Kasumi-1 (cell line): ENCODE data around the gene RGS7.

Experiments used
- DNase-seq, 2 experiments: peaks; one replicate each; lab custom pipeline; 2025; lab: John Stamatoyannopoulos, UW

RGS7 gene

DNA sequence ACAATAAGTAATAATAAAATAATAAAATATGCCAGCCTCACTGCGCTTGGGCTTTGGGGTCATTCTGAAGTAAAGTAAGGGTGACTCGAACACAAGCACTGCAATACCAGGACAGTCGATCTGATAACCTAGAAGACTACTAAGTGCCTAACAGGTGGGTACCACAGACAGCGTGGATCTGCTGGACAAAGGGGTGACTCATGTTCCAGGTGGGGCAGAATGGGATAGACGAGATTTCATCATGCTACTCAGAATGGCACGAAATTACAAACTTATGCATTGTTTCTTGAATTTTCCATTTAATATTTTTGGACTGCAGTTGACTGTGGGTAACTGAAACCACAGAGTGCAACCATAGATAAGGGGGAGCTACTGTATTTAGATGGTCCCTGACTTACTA, 523.9 kb downstream of the RGS7 start:
- DNase-seq, result no peak

DNA sequence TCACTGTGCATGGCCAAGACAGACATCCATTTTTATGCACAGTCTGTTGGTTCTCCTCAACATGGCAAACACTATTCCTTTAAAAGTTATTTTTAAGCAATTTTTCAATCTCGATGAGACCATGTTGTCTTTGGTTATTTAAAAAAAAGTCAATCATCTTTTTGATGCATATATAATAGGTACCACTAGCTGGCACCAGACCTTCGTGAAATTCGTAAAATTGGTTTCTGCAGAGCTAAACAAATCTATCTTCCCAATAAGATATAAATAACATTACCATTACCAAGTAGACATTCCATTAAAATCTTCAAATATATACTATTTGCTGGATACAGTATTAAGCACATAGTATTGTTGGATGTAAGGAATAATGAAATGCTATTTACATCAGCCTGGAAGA, 525.1 kb downstream of the RGS7 start:
- DNase-seq, result no peak

DNA sequence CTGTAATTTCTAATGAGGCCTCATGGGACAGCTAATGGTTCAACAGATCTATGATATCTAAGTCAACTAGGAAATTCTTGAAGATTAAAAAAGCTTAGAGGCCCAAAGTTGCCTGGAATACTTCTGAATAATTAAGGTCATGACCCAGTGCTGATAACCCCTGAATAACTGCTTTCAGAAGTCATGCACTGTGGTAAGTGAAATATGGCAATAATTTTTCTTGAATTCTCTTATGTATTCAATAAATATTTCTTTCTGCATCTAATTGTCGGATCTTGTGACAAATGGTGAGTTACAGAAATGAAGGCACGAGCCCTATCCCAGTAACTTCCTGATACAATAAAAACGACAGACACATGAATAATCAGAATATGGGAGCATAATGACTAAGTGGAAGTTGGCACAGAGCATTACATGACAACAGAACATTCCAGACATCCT, 525.8 kb downstream of the RGS7 start:
- DNase-seq, result no peak

DNA sequence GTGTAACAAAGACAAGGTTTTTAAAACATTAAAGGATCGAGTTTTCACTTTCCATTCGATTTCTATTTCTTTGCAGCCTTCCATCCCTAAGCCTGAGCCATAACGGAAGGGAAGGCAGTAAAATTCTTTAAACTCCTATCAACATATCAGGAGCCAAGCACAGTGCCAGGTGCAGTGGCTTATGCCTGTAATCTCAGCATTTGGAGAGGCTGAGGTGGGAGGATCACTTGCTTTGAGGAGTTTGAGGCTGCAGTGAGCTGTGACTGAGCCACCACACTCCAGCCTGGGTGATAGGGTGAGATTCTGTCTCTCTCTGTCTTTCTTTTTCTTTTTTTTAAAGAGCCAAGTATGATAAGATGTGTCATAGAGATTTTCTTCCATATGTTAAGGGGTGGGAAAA, 527.5 kb downstream of the RGS7 start:
- DNase-seq, result no peak

DNA sequence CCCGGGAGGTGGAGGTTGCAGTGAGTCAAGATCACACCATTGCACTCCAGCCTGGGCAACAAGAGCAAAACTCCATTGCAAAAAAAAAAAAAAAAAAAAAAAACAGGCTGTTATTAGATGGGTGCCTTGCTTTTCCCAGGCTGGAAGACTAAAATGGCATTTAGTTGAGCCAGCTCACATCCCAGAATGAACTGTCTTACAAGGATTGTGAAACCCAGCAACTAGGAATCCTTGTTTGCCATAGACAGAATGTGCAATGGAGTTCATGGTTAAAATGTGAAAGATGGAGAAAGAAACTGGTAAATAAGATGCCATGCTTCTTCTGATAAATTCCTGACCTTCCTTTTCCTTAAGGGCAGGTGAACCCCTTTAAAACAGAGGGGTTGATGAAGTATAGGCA, 529.2 kb downstream of the RGS7 start:
- DNase-seq, result no peak

DNA sequence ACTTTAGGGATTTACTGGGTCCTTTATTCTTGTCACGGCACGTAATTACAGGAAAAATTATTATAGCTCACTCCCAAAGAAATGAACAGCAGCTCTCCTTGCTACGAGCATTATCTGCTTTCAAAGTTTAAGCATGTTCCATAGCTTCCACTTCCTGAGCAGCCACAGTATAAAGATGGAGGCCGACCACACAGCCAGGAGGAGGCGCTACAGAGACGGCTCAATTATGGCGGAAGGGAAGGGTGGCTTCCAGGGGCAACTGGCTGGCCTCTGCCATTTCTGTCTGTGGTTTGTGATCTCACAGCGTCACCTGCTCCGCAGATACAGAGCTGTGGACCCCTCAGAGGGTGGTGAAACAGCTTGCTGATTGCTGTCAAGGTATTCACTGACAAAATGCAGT, 532.8 kb downstream of the RGS7 start:
- DNase-seq, result no peak

DNA sequence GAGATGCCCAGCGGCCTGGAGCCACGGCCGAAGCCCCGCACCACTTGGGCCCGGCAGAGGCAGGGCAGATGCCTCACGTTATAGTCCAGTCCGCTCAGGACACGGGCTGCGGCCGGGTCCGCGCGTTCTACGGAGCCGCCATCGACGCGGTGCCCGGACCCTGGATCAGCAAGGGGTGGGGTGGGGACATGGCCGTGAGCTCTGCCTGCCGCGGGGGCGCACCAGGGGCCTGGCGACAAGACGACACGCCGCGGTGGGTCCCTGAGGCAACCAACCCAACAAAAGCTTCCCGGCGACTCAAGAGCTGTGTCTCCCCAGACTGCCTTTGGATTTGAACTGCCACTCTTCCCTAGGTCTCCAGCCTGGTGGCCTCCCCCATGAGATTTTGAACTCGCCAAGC, 533.6 kb downstream of the RGS7 start:
- no peak for DNase-seq

DNA sequence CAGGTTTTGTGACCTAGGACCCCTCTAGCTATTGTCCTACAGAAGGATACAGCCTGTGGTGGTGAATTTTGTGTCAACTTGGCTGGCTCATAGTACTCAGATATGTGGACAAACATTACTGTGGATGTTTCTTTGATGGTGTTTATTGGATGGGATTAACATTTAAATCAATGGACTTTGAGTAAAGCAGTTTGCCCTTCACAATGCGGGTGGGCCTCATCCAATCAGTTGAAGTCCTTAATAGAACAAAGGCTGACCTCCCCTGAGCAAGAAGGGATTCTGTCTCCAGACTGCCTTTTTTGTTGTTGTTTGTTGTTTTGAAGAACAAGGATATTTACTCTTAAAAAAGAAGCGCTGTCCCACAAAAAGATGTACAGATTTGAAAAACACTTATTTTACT, 535.1 kb downstream of the RGS7 start:
- DNase-seq, result no peak

DNA sequence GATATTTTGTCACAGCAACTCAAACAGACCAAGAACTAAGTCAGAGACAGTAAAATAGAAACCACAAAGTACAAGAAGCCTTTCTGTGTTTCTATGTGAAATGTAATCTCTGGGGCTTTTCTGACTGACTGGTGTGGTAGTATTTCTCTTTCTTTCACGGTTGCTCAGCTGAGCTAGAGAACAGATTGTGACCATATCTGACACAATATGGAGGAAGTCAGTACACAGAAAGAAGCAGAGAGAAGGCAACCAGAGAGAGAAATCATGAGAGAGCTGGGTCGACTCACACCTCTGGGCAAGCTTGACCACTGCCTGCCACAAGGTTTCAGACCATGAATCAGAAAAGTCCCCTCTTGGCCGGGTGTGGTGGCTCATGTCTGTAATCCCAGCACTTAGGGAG, 536.2 kb downstream of the RGS7 start:
- no peak for DNase-seq

DNA sequence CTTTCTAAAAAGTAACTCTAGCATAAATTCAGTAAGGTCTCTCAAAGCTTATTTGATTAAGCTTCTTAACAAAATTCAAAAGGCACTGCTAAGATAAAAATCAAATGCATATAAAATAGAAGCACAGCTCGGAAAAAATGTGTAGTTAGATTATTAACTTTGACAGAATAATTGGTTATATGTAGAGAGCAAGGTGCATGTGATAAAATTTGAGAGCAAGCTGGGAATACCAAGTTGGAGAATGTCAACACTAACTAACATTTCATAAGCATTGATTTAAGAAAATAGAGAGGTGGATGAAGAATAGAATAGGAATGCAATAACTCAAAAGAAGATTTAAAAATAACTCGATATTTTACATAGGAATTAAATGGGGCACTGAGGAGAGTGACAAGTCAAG, 540.5 kb downstream of the RGS7 start:
- no peak for DNase-seq

DNA sequence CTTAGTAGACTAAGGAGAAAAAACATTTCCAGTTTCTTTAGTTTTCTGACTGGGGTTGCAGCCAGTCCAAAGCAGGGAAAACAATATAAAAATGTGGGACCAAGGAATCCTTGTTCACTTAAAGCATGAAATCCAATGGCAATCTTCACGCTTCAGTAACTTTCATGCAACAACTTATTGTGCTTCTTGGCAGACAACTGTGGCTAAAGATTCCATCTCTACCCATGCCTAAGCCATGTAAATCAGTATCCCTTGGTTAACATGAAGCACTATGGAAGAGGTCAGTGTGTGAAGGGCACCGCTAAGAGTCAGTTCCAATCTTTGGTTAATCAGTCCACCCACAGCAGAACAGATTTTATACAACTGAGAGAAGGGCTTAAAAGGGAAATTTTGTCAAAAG, 543.3 kb downstream of the RGS7 start:
- DNase-seq, result no peak

DNA sequence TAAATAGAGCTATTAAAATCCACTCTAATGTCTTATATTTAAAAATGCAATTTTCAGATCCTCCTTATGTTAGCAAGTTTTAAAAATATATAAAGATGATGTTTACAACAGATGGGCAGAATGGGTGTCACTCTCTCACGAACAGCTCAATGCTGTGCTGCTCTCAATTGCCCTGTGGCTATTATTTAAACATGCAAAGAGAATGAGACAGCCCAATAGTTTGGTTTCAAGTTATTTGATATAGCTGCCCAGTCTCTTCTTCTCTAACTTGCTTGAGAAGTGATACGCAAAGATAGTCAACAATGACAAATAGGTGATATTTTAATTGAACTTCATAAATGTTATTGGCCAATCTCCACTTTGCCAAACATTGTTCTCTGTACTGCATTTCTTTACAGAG, 545.7 kb downstream of the RGS7 start:
- DNase-seq, result no peak

DNA sequence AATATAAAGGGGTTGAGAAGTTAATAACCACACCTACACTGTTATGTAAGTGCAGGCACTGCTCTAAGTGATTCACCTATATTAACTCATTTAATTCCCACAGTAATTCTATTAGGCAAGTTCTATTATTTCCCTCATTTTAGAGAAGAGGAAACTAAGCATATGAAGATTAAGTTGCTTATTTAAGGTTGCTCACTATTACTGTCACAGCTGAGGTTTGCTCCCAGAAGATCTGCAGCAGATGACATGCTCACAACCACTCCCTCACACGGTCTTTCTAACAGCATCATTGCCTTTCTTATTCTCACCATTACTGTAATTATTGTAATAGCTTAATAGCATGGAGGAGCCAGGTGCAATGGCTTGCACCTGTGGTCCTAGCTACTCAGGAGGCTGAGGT, 548.6 kb downstream of the RGS7 start:
- DNase-seq, result no peak

DNA sequence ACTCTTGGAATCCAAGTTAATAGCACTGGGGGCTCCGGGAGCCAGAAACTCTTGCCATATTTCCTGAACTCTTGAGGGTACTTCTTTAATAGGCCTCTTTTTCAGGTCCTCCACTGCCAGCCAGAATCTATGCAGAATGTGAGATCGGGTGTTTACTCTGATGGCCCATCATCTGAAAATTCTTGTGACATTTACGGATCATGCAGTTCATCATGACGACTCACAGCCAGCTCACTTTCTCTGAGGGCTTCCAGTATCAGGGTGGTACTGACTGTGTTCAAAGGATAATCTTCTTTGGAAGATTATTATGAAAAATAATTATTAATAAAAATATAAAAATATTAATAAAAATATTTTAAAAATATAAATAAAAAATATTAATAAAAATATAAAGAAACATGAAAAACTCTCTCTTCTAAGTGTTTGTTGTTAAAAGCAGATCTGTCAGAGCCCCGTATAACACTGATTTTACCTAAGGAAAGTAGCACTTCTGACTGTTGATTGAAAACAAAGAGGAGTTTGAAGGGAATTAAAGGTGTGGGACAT, 550.7 kb downstream of the RGS7 start:
- DNase-seq, result no peak

DNA sequence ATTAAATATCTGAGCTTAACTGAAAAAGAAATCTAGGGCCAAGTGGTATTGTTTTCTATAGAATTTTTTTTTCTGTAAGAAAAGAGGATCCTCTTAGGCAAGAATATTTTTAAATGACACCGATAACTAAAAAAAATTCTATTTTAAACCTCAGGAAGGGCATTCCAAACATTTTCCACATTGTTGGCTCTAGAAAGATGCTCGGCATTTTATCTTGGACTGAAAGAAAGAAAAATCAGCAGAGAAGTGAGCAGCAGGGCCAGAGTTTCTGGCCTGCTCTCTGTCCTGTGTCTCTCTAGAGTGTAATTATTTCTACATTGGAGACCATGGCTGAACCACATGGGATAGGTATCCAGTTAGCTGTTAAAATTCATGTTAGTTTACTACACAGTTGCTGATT, 552.5 kb downstream of the RGS7 start:
- DNase-seq, result no peak

DNA sequence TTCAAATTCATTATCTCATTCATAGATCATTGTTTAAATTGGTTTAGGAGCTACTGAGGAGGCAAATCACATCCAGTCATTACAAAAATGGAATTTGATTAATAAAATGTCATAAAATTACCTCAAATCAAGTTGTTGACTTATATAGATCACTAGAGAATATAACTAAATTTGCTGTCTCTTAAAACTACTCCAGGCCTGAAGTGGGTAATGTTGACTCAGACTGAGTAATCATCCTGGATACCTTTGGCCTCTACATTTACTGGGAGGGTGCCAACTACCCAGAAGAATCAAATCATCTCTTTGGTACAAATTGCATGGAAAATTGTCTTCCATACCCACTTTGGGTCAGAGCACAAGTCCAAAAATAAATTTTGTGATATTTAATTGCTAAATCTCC, 553.9 kb downstream of the RGS7 start:
- no peak for DNase-seq

DNA sequence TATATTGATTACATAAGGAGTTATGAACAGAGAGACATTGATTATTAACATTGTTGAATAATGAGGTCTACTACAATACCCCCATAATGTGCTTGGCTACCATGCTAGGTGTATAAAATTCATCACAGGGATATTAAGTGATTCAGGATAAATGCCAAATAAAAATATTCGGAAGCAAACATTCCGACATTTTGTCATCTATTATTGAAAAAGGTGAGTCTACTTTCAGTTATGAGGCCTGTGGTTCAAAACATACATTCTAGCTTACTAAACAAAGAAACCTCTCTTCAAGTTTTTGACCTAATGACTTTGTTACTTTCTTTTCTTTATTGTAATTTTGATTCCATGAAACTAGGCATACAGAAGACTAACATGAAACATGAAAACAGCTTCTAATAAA, 554.7 kb downstream of the RGS7 start:
- DNase-seq, result no peak

DNA sequence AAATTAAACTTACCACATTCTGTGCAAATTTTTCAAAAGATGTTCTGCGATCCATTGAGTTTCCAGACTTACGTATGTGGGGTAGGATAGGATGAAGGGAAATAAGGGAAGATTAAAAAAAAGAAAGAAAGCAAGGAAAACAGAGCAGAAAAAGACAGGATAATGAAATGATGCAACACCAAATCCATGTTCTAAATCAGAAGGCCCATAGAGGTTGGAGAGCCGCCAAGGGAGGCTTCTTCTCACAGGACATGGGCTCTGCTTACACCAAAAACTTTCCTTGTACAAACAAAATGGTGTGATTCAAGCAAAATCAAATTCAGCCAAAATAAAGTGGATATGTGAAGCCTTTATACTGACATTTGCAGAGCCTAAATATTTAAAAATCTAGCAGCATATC, 555.6 kb downstream of the RGS7 start:
- no peak for DNase-seq

DNA sequence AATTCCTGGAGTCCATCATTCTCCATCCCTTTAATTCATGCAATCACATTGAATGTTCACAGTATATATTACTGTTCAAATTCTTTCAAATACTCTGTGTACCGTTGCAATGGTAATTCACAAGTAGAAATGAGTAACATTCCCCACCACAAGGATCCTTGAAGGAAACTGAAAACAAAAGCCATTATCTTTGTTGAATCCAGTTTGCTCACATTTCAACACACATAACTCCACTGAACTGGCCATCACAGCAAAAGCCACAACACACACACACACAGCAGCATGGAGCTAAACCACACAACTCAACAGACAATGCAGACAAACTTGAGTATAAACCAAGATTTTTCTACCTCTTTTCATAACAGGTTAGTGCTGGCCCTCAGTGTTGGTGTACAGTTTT, 556.7 kb downstream of the RGS7 start:
- DNase-seq, result no peak

DNA sequence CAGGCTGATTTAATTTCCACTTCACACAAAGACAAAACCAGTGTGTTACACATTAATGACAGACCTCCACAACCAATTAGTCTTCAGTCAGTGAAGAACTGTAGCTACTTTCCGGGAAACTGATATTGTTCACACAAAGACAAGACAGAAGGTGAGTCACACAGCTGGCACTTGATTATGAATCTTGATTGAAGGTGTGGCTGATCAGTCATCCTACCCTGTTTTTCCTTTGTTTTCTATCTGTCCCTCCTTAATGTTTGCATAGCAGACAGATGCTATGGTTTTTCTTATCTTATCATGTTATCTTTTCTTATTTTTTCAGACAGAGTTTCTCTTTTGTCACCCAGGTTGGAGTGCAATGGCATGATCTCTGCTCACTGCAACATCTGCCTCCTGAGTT, 560.0 kb downstream of the RGS7 start:
- DNase-seq, result no peak

DNA sequence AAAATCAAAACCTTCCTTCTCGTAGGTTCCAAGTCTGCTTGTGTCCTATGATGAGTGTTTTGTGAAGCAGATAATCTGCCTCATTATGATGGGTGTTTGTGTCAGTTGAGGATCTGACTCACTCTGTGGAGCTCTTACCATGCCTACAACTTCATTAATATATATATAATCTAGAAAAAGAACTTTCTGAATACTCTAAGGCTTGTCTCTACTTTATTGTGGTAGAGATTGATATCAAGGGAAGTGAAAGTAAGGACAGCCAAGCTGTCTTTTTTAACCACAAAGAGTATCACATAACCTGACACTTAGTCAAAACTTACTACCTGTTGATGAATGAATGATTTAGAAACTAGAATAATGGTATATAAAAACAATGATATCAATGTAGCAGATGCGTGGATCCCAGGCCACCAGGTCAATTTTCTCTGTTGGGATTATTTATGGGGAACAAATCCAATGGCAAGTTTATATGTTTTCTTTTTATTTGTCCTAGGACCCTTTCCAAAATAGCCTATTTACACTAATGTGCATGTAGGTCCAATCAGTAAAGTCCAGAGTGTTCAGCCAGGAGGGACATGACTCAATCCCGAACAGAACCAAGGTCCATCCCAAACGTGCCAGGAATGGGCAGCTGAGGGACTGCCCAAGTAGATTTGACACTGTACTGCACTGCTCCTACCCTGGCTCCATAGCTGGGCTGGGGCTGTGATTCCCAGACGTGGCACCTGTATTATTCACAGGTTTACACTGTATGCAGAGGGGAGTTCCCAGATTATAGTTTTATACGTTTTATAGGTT, 562.8 kb downstream of the RGS7 start:
- DNase-seq, result no peak

DNA sequence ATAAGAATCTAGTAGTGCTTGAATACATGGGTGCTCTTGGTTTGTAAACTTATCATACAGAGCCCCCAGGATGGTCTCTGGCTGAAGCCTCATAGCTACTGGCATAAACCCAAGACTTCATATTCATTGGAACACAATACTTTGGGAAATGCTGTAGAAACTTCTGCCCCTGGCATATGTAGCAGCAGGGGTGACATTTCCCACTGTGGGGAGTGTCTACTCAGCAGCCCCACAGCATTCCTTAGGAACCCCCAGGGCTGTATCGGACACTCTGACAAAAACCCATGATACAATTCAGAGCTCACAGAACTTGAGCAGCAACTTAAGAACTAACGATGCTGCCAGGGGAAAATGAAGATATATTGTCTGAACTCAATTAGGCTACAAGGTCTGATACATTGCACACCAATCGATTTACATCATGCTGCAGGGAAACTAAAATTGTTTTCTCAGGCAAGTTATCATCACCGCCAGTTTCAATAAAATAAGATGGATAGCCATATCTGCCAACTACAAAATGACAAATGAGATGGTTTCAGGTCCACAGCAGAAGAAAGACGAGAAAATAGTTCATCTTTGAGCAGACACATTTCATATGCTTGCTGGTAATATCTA, 564.0 kb downstream of the RGS7 start:
- DNase-seq, result no peak

DNA sequence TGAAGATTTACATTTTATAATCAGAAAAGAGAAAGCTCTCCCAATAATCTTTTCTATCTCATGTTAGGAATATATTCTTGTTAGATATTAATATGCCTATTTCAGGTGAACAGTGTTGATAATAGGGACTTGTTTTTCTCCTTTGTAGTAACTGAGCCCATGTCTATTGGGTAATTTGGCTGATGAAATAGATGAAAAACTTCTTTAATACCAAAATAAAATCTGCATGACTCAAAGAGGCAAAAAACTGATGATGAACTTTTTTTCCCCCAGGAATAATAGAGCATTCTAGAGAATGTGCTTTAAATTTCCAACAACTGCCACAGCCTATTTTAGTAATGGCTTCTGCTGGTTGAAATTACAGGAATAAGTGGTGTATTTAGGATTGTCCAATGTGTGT, 566.1 kb downstream of the RGS7 start:
- DNase-seq, result no peak

DNA sequence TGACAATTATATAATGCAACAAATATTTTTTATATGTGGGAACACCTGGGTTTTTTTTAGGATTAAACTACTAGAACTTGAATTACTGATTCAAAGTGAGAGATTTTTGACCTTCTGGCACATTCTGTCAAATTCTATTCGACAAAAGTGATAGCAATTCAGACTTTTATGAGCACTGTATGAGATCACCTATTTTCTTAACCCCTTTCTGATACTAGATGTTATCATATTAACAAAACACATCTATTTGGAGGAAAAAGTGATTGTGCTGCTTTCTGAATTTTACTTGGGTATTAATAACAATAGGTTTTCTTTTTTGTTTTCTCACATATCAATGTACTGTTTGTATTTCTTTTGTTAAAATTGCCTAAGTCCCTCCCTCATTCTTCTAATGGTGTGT, 570.1 kb downstream of the RGS7 start:
- no peak for DNase-seq
